Mucosa of stomach (tissue), 1 donor: ENCODE data around the gene TREM2.

Experiments used
- H3K27me3 ChIP-seq: one replicate; pipeline ENCODE4 v1.7.0; 2013; ENCODE audit warnings: mild to moderate bottlenecking, low read length; ENCODE audit not compliant: control insufficient read depth, insufficient read depth
- H3K36me3 ChIP-seq: one replicate; pipeline ENCODE4 v1.7.0; 2013; ENCODE audit warnings: low read length; ENCODE audit not compliant: control insufficient read depth, insufficient read depth
- H3K4me1 ChIP-seq: one replicate; pipeline ENCODE4 v1.7.0; 2013; ENCODE audit warnings: mild to moderate bottlenecking, low read length; ENCODE audit not compliant: control insufficient read depth, insufficient read depth
- H3K4me3 ChIP-seq: one replicate; pipeline ENCODE4 v1.7.0; 2013; ENCODE audit warnings: low read length
- H3K9ac ChIP-seq: one replicate; pipeline ENCODE4 v1.7.0; 2013; ENCODE audit warnings: mild to moderate bottlenecking, low read length, moderate library complexity
- H3K9me3 ChIP-seq: one replicate; pipeline ENCODE4 v1.7.0; 2013; ENCODE audit warnings: mild to moderate bottlenecking, low read length, moderate library complexity; ENCODE audit not compliant: control insufficient read depth
- donor health status: Pancreatic carcinoma.

TREM2 gene

GRCh38 chr6:41160933-41161332, 2.0 kb downstream of the TREM2 start:
- peaks cover 5% of the 10 kb centered on the region for H3K27me3 ChIP-seq
- H3K9me3 ChIP-seq = no peaks in the 10 kb centered on the region
- H3K9ac ChIP-seq = no peak overlapping the region
- H3K36me3 ChIP-seq = no peaks in the 10 kb centered on the region
- H3K4me1 ChIP-seq = no peaks in the 10 kb centered on the region
- no peak overlapping the region for H3K4me3 ChIP-seq

- H3K9ac ChIP-seq = no peak overlapping the region
- H3K27me3 ChIP-seq = peaks cover 12% of the 10 kb centered on the region
- H3K4me3 ChIP-seq = no peak overlapping the region
- no peaks in the 10 kb centered on the region for H3K4me1 ChIP-seq
- H3K36me3 ChIP-seq = no peaks in the 10 kb centered on the region
- no peaks in the 10 kb centered on the region for H3K9me3 ChIP-seq
These were observed 3.4 kb downstream of the TREM2 start for GRCh38 chr6:41159415-41160082.

GRCh38 chr6:41157323-41157722, 5.6 kb downstream of the TREM2 start:
- Histone ChIP-seq H3K4me3 (no peak overlapping the region), H3K27me3 (peaks cover 16% of the 10 kb centered on the region), H3K36me3 (no peaks in the 10 kb centered on the region), H3K9ac (no peak overlapping the region), H3K4me1 (no peaks in the 10 kb centered on the region), H3K9me3 (no peaks in the 10 kb centered on the region)

GRCh38 chr6:41156771-41157170, 6.1 kb downstream of the TREM2 start:
- H3K9ac ChIP-seq = no peak overlapping the region
- H3K27me3 ChIP-seq = peaks cover 16% of the 10 kb centered on the region
- no peak overlapping the region for H3K4me3 ChIP-seq
- no peaks in the 10 kb centered on the region for H3K36me3 ChIP-seq
- H3K9me3 ChIP-seq = no peaks in the 10 kb centered on the region
- no peaks in the 10 kb centered on the region for H3K4me1 ChIP-seq

- Histone ChIP-seq H3K9ac (no peak overlapping the region), H3K36me3 (no peaks in the 10 kb centered on the region), H3K4me3 (no peak overlapping the region), H3K4me1 (no peaks in the 10 kb centered on the region), H3K27me3 (peaks cover 16% of the 10 kb centered on the region), H3K9me3 (no peaks in the 10 kb centered on the region)
These were observed 6.9 kb downstream of the TREM2 start for GRCh38 chr6:41156001-41156400.

GRCh38 chr6:41155132-41155805, 7.6 kb downstream of the TREM2 start:
- H3K36me3 ChIP-seq = no peaks in the 10 kb centered on the region
- no peak overlapping the region for H3K4me3 ChIP-seq
- H3K27me3 ChIP-seq = peaks cover 16% of the 10 kb centered on the region
- H3K4me1 ChIP-seq = no peaks in the 10 kb centered on the region
- no peak overlapping the region for H3K9ac ChIP-seq
- H3K9me3 ChIP-seq = no peaks in the 10 kb centered on the region

GRCh38 chr6:41153992-41154625, 8.8 kb downstream of the TREM2 start, which contains the start of gene TREML1:
TSS of gene TREML1 (minus strand) at chr6:41154347. CDS start at chr6:41154288, 59 bp downstream.
- H3K4me3 ChIP-seq = no peak within 1 kb of the TSS
- peaks cover 16% of the 10 kb centered on the region for H3K27me3 ChIP-seq
- H3K9me3 ChIP-seq = no peaks in the 10 kb centered on the region
- no peaks in the 10 kb centered on the region for H3K36me3 ChIP-seq
- no peak within 1 kb of the TSS for H3K9ac ChIP-seq
- no peaks in the 10 kb centered on the region for H3K4me1 ChIP-seq

GRCh38 chr6:41153451-41153850, 9.5 kb downstream of the TREM2 start:
- Histone ChIP-seq H3K36me3 (no peaks in the 10 kb centered on the region), H3K9me3 (no peaks in the 10 kb centered on the region), H3K9ac (no peak overlapping the region), H3K4me3 (no peak overlapping the region), H3K4me1 (no peaks in the 10 kb centered on the region), H3K27me3 (peaks cover 16% of the 10 kb centered on the region)

- peaks cover 8% of the 10 kb centered on the region for H3K27me3 ChIP-seq
- no peak overlapping the region for H3K9ac ChIP-seq
- no peaks in the 10 kb centered on the region for H3K9me3 ChIP-seq
- H3K4me3 ChIP-seq = no peak overlapping the region
- no peaks in the 10 kb centered on the region for H3K4me1 ChIP-seq
- no peaks in the 10 kb centered on the region for H3K36me3 ChIP-seq
These were observed 12.2 kb downstream of the TREM2 start for GRCh38 chr6:41150671-41151070.

GRCh38 chr6:41147917-41148316, 15.0 kb downstream of the TREM2 start:
- no peaks in the 10 kb centered on the region for H3K9me3 ChIP-seq
- H3K4me1 ChIP-seq = no peaks in the 10 kb centered on the region
- H3K9ac ChIP-seq = no peak overlapping the region
- H3K27me3 ChIP-seq = no peaks in the 10 kb centered on the region
- no peaks in the 10 kb centered on the region for H3K36me3 ChIP-seq
- no peak overlapping the region for H3K4me3 ChIP-seq

GRCh38 chr6:41136911-41137310, 26.0 kb downstream of the TREM2 start:
- no peaks in the 10 kb centered on the region for H3K9me3 ChIP-seq
- no peak overlapping the region for H3K4me3 ChIP-seq
- no peaks in the 10 kb centered on the region for H3K36me3 ChIP-seq
- H3K4me1 ChIP-seq = no peaks in the 10 kb centered on the region
- no peaks in the 10 kb centered on the region for H3K27me3 ChIP-seq
- H3K9ac ChIP-seq = no peak overlapping the region

GRCh38 chr6:41135062-41135832, 27.7 kb downstream of the TREM2 start:
- Histone ChIP-seq H3K9ac (no peak overlapping the region), H3K27me3 (no peaks in the 10 kb centered on the region), H3K4me1 (no peaks in the 10 kb centered on the region), H3K9me3 (no peaks in the 10 kb centered on the region), H3K4me3 (no peak overlapping the region), H3K36me3 (no peaks in the 10 kb centered on the region)
